B cell (primary cell): ENCODE data around the gene PRTN3.

Experiments used
- CTCF ChIP-seq: fragments of 200-600 bp; IDR thresholded peaks from one replicate; pipeline ENCODE4 v1.8.0; 2022; ENCODE audit warnings: antibody characterized with exemption, mild to moderate bottlenecking
- EZH2 ChIP-seq: IDR thresholded peaks from 2 replicates; pipeline ENCODE4 v1.6.1; 2012; ENCODE audit warnings: borderline replicate concordance, low read depth, mild to moderate bottlenecking, moderate library complexity, low read length; ENCODE audit not compliant: insufficient read depth, poor library complexity, severe bottlenecking

- TF ChIP-seq CTCF (no peak), EZH2 (no peak)
These were observed 29.2 kb upstream of the PRTN3 start for GRCh38 chr19:811506-812048.
